Measurements from ENCODE around the gene SLC25A19.

Gene SLC25A19

DNA sequence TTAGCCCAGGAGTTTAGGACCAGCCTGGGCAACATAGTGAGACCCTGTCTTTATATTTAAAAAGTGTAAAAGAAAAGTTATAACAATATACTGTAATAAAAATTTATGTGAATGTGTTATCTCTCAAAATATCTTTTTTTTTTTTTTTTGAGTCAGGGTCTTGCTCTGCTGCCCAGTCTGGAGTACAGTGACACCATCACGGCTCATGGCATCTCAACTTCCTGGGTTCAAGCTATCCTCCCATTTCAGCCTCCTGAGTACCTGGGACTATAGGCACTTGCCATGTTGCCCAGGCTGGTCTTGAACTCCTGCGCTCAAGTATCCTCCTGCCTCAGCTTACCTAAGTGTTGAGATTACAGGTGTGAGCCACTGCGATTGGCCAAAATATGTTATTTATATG lies 45.5 kb upstream of the SLC25A19 start:
- Histone ChIP-seq H2AFZ (ENCODE audit: low read length) (no peak overlapping the region), H3F3A (ENCODE audit: low read depth) (peaks cover 21% of the 10 kb centered on the region), H3K27me3 (ENCODE audit: insufficient read depth, low read length, poor library complexity, severe bottlenecking) (no peaks in the 10 kb centered on the region), H3K9me2 (replicated peaks; ENCODE audit: low read depth, low read length) (no peaks in the 10 kb centered on the region), H3K79me2 (ENCODE audit: insufficient read depth, low read length) (peaks cover 75% of the 10 kb centered on the region), H3K9me3 (ENCODE audit: insufficient read depth, low read depth, low read length) (no peaks in the 10 kb centered on the region), H3K36me3 (ENCODE audit: insufficient read depth, low read length) (peaks cover 21% of the 10 kb centered on the region; the same call in 1 of the 2 replicates), H3K4me1 (ENCODE audit: insufficient read depth, low read length, poor library complexity, severe bottlenecking) (peaks cover 52% of the 10 kb centered on the region), H3K4me2 (ENCODE audit: low read depth, low read length, poor library complexity, severe bottlenecking) (peak overlapping the region; percentile 59), H3K9ac (ENCODE audit: low read depth, low read length, poor library complexity, severe bottlenecking) (peak overlapping the region; percentile 58), H3K4me3 (ENCODE audit: low read length, poor library complexity, severe bottlenecking) (no peak overlapping the region), H4K20me1 (ENCODE audit: insufficient read depth, low read length, poor library complexity, severe bottlenecking) (no peaks in the 10 kb centered on the region)
- no peak for TF ChIP-seq EZH2phosphoT487 (IDR thresholded peaks at IDR 0.05; ENCODE audit: borderline replicate concordance)
- TF ChIP-seq, protein P1, sequence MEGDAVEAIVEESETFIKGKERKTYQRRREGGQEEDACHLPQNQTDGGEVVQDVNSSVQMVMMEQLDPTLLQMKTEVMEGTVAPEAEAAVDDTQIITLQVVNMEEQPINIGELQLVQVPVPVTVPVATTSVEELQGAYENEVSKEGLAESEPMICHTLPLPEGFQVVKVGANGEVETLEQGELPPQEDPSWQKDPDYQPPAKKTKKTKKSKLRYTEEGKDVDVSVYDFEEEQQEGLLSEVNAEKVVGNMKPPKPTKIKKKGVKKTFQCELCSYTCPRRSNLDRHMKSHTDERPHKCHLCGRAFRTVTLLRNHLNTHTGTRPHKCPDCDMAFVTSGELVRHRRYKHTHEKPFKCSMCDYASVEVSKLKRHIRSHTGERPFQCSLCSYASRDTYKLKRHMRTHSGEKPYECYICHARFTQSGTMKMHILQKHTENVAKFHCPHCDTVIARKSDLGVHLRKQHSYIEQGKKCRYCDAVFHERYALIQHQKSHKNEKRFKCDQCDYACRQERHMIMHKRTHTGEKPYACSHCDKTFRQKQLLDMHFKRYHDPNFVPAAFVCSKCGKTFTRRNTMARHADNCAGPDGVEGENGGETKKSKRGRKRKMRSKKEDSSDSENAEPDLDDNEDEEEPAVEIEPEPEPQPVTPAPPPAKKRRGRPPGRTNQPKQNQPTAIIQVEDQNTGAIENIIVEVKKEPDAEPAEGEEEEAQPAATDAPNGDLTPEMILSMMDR (conservative IDR thresholded peaks at IDR 0.05; ENCODE audit: low read length): no peak

DNA sequence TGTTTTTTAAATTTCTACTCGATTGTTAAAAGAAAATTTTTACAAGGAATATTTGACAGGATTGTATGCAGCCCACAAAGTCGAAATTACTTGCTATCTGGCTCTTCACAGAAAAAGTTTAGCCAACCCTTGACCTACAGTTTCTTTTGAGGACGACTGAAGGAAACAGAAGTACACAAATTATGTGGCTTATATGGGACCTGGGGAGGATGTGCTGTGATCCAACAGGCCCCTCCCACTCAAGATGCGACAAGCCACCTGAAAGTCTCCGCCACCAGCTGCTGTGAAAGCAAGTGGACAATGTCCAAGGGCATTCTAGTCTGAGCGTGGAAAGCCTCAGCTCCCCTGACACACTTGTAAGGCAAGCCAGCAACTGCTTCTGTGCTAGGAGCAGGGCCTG lies 42.4 kb upstream of the SLC25A19 start:
- H3K36me3 ChIP-seq (ENCODE audit: insufficient read depth, low read length): peaks cover 22% of the 10 kb centered on the region; the same call in 1 of the 2 replicates
- no peaks in the 10 kb centered on the region for H3F3A ChIP-seq (ENCODE audit: low read depth)
- H3K4me2 ChIP-seq (ENCODE audit: low read depth, low read length, poor library complexity, severe bottlenecking): no peak overlapping the region
- no peak overlapping the region for H3K4me3 ChIP-seq (ENCODE audit: low read length, poor library complexity, severe bottlenecking)
- H3K27me3 ChIP-seq (ENCODE audit: insufficient read depth, low read length, poor library complexity, severe bottlenecking): no peaks in the 10 kb centered on the region
- H3K79me2 ChIP-seq (ENCODE audit: insufficient read depth, low read length): peaks cover 92% of the 10 kb centered on the region
- no peak overlapping the region for H2AFZ ChIP-seq (ENCODE audit: low read length)
- H3K9me2 ChIP-seq (replicated peaks; ENCODE audit: low read depth, low read length): no peaks in the 10 kb centered on the region
- H3K9me3 ChIP-seq (ENCODE audit: insufficient read depth, low read depth, low read length): no peaks in the 10 kb centered on the region
- no peak overlapping the region for H3K9ac ChIP-seq (ENCODE audit: low read depth, low read length, poor library complexity, severe bottlenecking)
- H3K4me1 ChIP-seq (ENCODE audit: insufficient read depth, low read length, poor library complexity, severe bottlenecking): peaks cover 39% of the 10 kb centered on the region
- no peak for TF ChIP-seq EZH2phosphoT487 (IDR thresholded peaks at IDR 0.05; ENCODE audit: borderline replicate concordance)
- TF ChIP-seq, protein P1 (conservative IDR thresholded peaks at IDR 0.05; ENCODE audit: low read length): no peak
- H4K20me1 ChIP-seq (ENCODE audit: insufficient read depth, low read length, poor library complexity, severe bottlenecking): peaks cover 2% of the 10 kb centered on the region

DNA sequence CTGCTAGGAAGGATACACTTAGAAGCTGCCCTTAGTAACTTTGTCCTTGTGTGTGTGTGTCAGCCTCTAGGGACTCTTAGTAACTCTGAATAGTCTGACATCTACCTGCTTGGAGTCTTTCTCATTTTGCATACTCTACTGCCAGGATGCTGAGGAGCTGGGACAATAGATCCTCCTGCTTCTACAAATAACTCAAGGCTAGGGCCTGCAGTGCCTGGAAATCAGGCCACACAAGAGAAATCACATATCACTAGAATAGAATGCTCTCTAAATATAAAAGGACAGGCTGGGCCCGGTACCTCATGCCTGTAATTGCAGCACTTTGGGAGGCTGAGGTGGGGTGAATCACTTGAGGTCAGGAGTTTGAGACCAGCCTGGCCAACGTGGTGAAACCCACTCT lies 38.5 kb upstream of the SLC25A19 start:
- Histone ChIP-seq H3K4me2 (ENCODE audit: low read depth, low read length, poor library complexity, severe bottlenecking) (no peak overlapping the region), H3K4me1 (ENCODE audit: insufficient read depth, low read length, poor library complexity, severe bottlenecking) (peaks cover 37% of the 10 kb centered on the region), H3K9me3 (ENCODE audit: insufficient read depth, low read depth, low read length) (no peaks in the 10 kb centered on the region), H3K9ac (ENCODE audit: low read depth, low read length, poor library complexity, severe bottlenecking) (no peak overlapping the region), H3K9me2 (replicated peaks; ENCODE audit: low read depth, low read length) (no peaks in the 10 kb centered on the region), H3K79me2 (ENCODE audit: insufficient read depth, low read length) (peaks cover 69% of the 10 kb centered on the region), H3K27me3 (ENCODE audit: insufficient read depth, low read length, poor library complexity, severe bottlenecking) (no peaks in the 10 kb centered on the region), H3K36me3 (ENCODE audit: insufficient read depth, low read length) (peaks cover 51% of the 10 kb centered on the region; the same call in 1 of the 2 replicates), H4K20me1 (ENCODE audit: insufficient read depth, low read length, poor library complexity, severe bottlenecking) (peaks cover 3% of the 10 kb centered on the region), H3K4me3 (ENCODE audit: low read length, poor library complexity, severe bottlenecking) (no peak overlapping the region), H3F3A (ENCODE audit: low read depth) (no peaks in the 10 kb centered on the region), H2AFZ (ENCODE audit: low read length) (no peak overlapping the region)
- no peak for TF ChIP-seq EZH2phosphoT487 (IDR thresholded peaks at IDR 0.05; ENCODE audit: borderline replicate concordance)

DNA sequence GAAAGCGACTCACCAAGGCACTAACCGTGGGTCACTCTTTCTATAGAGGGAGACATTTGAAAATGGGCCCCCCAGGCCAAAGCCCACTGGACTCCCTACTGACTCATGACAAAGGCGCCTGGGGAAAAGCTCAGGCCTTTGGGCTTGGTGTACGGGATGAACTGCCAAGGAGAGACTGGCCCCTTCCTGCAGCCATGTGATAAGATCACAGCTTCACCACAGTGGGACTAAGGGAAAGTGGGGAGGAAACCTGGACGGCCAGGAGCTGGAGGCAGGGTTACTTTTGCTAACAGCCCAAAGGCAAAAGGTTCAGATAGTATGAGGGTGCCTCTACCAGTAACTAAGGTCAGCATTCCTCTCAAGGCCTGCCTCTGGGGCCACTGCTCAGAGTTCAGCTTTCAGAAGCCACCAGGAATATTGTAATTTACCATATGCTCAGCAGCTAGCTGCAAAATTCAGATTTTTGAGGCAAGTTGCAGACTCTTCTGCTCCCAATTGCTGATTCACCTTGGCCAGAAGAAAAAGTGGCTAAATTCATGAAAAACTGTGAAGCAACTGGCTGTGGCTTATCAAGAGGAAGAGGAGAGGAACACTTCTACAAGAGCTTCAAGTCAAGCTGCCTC lies 37.1 kb upstream of the SLC25A19 start:
- H3K4me2 ChIP-seq (ENCODE audit: low read depth, low read length, poor library complexity, severe bottlenecking): peak overlapping the region; percentile 32
- no peak overlapping the region for H3K4me3 ChIP-seq (ENCODE audit: low read length, poor library complexity, severe bottlenecking)
- peaks cover 57% of the 10 kb centered on the region; the same call in 1 of the 2 replicates for H3K36me3 ChIP-seq (ENCODE audit: insufficient read depth, low read length)

More for the DNA sequence above, 37.1 kb upstream of the SLC25A19 start:
- Histone ChIP-seq H3K9me3 (ENCODE audit: insufficient read depth, low read depth, low read length) (no peaks in the 10 kb centered on the region), H3K9ac (ENCODE audit: low read depth, low read length, poor library complexity, severe bottlenecking) (peak overlapping the region; percentile 45), H2AFZ (ENCODE audit: low read length) (no peak overlapping the region), H3K79me2 (ENCODE audit: insufficient read depth, low read length) (peaks cover 64% of the 10 kb centered on the region), H3K4me1 (ENCODE audit: insufficient read depth, low read length, poor library complexity, severe bottlenecking) (peaks cover 31% of the 10 kb centered on the region), H3K27me3 (ENCODE audit: insufficient read depth, low read length, poor library complexity, severe bottlenecking) (no peaks in the 10 kb centered on the region), H4K20me1 (ENCODE audit: insufficient read depth, low read length, poor library complexity, severe bottlenecking) (peaks cover 3% of the 10 kb centered on the region), H3K9me2 (replicated peaks; ENCODE audit: low read depth, low read length) (no peaks in the 10 kb centered on the region), H3F3A (ENCODE audit: low read depth) (no peaks in the 10 kb centered on the region)
- TF ChIP-seq EZH2phosphoT487 (IDR thresholded peaks at IDR 0.05; ENCODE audit: borderline replicate concordance): no peak
- TF ChIP-seq, protein P1 (conservative IDR thresholded peaks at IDR 0.05; ENCODE audit: low read length): no peak

Data from Loucy (cell line).